Astrocyte of the hippocampus (primary cell): Measurements from ENCODE around the gene AUTS2.

Source experiments
- DNase-seq: peaks from one replicate; pipeline ENCODE4 v3.0.0; 2011; ENCODE audit warnings: low read depth, low spot score

AUTS2 gene

GRCh38 chr7:69932034-69932628, 333.9 kb downstream of the AUTS2 start:
- peak; percentile 71 for DNase-seq

GRCh38 chr7:69934144-69934903, 336.0 kb downstream of the AUTS2 start:
- DNase-seq: peak; percentile 36

GRCh38 chr7:69935107-69935506, 336.8 kb downstream of the AUTS2 start:
- no peak for DNase-seq

- DNase-seq: no peak
Observed at GRCh38 chr7:69937097-69937496, 338.8 kb downstream of the AUTS2 start.

- no peak for DNase-seq
Observed at GRCh38 chr7:69939317-69939716, 341.0 kb downstream of the AUTS2 start.

DNA sequence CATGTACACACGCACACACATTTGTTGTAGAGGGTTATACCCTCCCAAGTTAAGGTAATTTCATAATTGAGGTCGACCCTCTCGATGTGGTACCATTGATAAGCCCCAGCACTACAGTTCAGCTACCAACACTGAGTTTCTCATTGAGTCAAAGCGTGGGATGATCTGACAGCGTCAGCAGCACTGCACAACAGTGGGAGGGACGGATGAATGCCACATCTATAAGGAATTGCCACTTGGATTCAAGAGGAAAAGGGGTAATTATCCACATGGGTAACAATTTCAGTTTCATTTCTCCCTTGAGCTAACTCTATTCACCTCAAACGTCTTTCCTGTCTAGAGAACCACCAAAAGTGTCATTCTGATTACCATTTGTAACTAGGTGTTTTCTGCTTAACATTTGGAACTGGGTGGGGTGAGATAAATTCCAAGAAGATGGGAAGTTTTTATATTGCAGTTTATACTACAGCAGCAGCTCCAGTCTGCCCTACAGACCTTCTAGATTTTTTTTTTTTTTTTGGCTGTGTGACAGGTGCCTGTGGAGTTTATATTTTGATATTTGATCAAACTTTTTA, 342.9 kb downstream of the AUTS2 start:
- DNase-seq: no peak

- no peak for DNase-seq
Observed at GRCh38 chr7:69942573-69942972, 344.3 kb downstream of the AUTS2 start.

- no peak for DNase-seq
Observed at GRCh38 chr7:69946901-69947300, 348.6 kb downstream of the AUTS2 start.

GRCh38 chr7:69947998-69948397, 349.7 kb downstream of the AUTS2 start:
- no peak for DNase-seq

DNA sequence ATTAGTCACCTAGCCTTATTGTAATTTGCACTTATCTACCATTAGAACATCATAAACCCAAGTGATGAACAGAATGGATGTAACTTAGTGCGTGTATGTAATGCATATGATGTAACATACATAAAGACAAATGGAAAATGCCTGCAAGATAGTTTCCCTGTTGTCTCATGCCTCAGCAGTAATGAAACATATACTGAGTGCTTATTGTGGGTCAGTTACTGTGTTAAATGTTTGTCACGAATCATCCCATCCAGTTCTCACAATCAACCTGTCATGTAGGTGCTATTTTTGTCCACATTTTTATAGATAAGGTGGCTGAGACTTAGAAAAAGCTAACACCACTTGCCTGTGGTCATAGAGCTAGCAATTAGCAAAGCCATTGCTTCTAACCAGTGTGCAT, 350.8 kb downstream of the AUTS2 start:
- no peak for DNase-seq

DNA sequence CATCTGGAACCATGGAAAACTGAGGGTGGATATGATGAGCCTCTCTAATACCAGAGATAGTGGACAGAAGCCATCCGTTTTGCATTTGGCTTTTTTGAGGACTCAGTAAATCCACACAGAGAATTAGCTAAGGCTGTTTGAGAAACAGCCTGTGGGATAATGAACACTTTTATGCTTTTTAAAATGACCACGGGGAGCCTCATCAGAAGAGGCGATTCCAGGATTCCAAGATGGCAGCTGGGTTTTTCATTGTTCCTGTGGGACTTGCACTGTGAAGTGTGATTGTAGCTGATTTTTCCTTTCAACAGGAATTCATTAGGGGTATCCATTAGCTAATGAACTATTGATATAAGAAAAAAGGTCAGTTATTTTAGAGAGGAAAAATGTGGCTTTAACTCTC, 353.2 kb downstream of the AUTS2 start:
- DNase-seq: no peak

- DNase-seq: no peak
Observed at GRCh38 chr7:69953136-69954067, 355.1 kb downstream of the AUTS2 start.

DNA sequence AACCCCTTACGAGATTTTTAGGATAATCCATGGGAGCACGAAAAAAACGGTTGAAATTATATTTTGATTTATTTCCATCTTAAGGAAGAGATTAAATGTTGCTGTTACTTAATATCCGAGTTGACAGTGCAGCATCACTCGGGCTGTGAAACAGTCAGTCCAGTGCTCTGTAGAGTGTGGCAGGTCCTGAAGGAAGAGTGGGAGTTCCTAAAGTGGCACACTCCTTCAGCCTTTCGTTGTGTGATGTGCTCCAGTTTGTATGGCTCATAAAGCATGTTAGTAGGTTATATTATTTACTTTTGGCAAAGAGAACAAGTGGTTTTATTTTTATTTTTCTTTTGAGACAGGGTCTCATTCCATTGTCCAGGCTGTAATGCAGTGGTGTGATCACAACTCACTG, 358.3 kb downstream of the AUTS2 start:
- DNase-seq: no peak

DNA sequence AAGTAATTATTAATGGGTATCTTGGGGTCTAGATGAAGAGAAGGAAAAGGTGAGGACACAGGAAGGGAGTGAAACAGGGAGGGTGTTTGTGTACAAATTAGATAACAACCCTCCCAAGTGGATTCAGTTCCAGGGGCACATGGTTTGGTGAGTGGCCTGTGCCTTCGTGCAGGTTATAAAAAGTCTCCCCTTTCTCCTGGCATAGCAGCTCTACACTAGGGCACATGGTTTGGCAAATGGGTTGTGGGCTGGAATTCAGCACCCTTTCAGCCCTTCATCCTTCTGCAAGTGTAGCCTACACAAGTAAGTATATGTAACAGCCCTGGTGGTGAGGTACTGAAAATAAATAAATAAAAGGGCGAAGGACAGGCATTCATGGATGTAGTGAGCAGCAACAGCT, 359.4 kb downstream of the AUTS2 start:
- no peak for DNase-seq

- DNase-seq: peak; percentile 20
Observed at GRCh38 chr7:69959789-69960499, 361.7 kb downstream of the AUTS2 start.

DNA sequence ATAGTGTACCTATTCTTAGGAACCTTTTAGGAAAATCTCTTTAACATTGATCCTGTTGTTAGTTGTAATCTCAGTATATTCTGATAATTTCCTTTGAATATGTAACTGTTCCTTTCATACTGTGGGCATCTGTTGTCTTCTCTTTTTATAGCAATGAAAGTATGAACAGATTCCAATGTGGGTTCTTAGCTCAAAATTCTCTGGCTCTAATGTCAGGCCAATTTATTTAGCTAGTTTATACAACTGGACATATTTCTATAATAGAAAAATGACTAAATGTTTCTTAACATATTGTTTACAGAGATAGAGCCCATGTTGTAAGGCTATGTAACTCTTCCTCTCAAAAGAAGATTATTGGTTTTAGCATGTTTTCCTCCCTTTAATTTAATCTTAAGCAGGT, 363.2 kb downstream of the AUTS2 start:
- DNase-seq: no peak

DNA sequence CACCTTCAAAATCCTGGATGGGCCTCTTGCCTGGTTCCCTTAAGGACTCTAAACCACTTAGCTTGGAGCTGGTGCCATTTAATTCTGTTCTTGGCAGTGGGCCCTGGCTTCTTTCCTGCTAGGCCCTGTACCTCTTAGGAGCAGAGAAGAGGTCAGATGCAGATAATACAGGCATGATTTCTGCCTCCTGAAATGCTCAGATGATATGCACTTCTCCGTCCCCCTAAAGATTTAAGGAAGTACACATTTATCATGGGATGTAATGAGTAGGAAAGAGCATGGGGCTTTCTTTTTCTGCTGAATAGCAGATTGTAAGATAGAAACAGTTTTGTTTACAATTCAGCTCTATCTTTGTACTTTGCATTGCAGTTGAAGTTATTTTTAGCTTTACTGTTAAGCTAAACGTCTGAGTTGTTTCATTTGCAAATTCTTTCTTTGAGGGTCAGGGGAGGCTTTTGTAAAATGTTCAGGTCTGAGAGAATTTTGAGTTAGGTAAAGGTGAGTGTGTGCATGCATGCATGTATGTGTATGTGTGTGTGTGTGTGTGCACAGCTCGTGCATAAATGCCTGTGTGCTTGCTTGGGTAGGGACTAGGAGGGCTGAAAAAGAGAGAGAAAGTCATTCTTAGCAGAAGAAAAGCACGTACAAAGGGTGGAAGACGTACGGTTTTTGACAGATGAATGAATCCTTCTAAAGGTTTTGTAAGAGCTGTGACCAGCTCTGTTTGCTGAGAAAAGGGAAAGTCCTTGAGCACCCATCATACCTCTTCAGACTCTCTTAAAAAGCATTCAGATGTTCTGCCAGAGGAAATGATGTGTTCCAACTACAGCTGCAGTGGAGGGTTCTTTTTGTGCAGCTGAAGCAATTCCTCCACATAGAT, 364.2 kb downstream of the AUTS2 start:
- DNase-seq: peak; percentile 49

- DNase-seq: no peak
Observed at GRCh38 chr7:69963393-69963792, 365.1 kb downstream of the AUTS2 start.

DNA sequence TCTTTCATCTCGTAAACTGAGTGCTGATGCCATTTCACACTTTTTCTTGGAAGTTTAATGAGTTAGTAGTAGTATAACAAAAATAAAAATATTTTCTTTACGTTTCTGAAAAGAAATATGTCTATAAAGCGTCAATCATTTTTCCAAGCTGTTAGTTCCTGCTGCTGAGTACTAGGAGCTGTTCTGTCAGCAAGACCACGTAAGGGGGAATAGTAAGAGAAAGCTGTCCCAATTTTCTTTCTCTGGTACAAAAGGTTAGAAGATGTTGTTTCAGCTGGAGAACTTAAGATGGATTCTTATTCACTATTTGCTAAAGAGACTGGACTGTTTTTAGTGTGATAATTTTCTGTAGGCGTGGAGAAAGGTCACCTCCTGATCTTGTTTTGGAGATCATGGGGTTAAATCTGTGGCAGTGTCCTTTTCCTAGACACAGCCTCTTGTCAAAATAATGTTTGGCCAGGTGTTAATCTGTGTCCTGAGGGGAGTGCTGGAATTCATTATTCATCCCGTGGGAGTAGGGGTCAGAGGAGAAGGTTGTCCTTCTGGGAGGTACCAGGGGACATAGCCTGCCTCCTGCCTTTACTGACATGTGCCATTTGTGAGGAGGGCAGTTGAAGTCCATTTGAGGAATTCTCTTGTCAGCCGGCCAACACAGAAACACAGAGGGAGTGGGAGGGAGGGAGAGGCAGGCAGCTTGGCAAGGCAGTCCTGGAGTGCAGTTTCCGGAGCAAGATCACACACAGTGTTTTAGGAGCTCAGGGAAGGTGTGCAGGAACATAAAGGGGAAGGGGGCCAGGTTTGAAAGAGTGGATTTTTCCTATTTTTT, 368.7 kb downstream of the AUTS2 start:
- peak; percentile 71 for DNase-seq
